GM23338 (cell line): ENCODE results near the gene TANGO2.

Experiments used
- CREB1 ChIP-seq: fragments of 250-450 bp; sonication (Bioruptor Pico); IDR thresholded peaks from 2 replicates; pipeline ENCODE4 v1.5.0; 2020; ENCODE audit warnings: low read depth, mild to moderate bottlenecking, moderate library complexity
- CTCF ChIP-seq, 2 experiments: fragments of 200-600 bp in 1 of 2; sonication (generic) in 1 of 2; conservative IDR thresholded peaks; 2 replicates each; pipeline versions ENCODE4 v1.5.1 to v1.6.1; 2016 to 2017; ENCODE audit warnings: antibody characterized with exemption in 2 of 2, low read depth in 2 of 2, mild to moderate bottlenecking in 2 of 2, moderate library complexity in 1 of 2
- EZH2 ChIP-seq: fragments of 200-600 bp; sonication (generic); IDR thresholded peaks from one replicate; pipeline ENCODE4 v1.8.0; 2017; ENCODE audit warnings: antibody characterized with exemption, mild to moderate bottlenecking, low read depth; ENCODE audit not compliant: unreplicated experiment
- JUNB ChIP-seq: IDR thresholded peaks from one replicate; pipeline ENCODE4 v1.6.1; 2016; ENCODE audit warnings: antibody characterized with exemption; ENCODE audit not compliant: unreplicated experiment
- REST ChIP-seq: IDR thresholded peaks from one replicate; pipeline ENCODE4 v1.6.1; 2018; ENCODE audit warnings: antibody characterized with exemption; ENCODE audit not compliant: unreplicated experiment
- STAT1 ChIP-seq: IDR thresholded peaks from one replicate; pipeline ENCODE4 v1.6.1; 2016; ENCODE audit warnings: antibody characterized with exemption; ENCODE audit not compliant: unreplicated experiment
- ZNF114 ChIP-seq: fragments of 250-450 bp; sonication (Bioruptor Pico); IDR thresholded peaks from 2 replicates; pipeline ENCODE4 v1.5.0; 2020; ENCODE audit warnings: mild to moderate bottlenecking, moderate library complexity

GRCh38 chr22:19973551-19974267 is 47.2 kb upstream of the TANGO2 start:
- TF ChIP-seq CTCF (conservative IDR thresholded peaks at IDR 0.05; ENCODE audit: low read depth in 2 of 2) (no peak), REST (no peak), EZH2 (no peak), JUNB (no peak), STAT1 (no peak), CREB1 (CRISPR knock-in tag) (no peak), ZNF114 (CRISPR knock-in tag) (no peak)
